GM10248 (cell line): Measurements from ENCODE around the gene ARHGAP31.
"Not testable (repeated sequence)": the region's sequence is repeated elsewhere in the genome, so short reads cannot be mapped to it uniquely, and the experiment has no call there.

ENCODE experiments used
- CTCF ChIA-PET: fragments of 300-600 bp; sonication (Branson Sonifier 250); formaldehyde crosslinking; extraction: SDS; loops from one replicate; lab custom pipeline; 2021; ENCODE audit warnings: antibody characterized with exemption; lab: Yijun Ruan, JAX
- POLR2A ChIA-PET: fragments of 350-650 bp; sonication (Branson Sonifier 250); formaldehyde crosslinking; extraction: SDS; loops from one replicate; lab custom pipeline; 2020; ENCODE audit warnings: antibody characterized with exemption; lab: Yijun Ruan, JAX
- DNase-seq: peaks from one replicate; pipeline ENCODE4 v3.0.0; 2012; ENCODE audit errors: extremely low spot score
- CTCF ChIP-seq: IDR thresholded peaks from 2 replicates; pipeline ENCODE4 v1.5.1; 2012; ENCODE audit warnings: mild to moderate bottlenecking, low read depth; ENCODE audit errors: extremely low read depth, missing control alignments, control extremely low read depth

Gene ARHGAP31

DNA sequence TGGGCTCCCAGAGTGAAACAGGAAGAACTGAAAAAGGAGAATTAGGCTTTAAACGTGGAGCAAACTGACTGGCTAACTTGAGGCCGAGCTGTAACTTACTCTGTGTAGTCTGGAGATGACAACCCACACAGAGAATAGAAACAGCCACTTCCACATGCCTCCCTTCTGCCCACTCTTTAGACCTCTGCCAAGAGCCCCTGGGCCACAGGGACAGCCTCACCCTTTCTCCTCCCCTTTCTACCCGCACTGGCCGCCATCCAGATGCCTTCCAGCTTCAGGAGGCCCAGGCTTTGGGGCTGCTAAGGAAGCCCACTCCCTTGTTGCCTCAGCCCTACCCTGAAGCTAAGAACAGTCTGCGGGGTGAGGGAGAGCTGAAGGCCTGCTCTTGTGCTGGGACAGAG, 6.8 kb downstream of the ARHGAP31 start:
- DNase-seq = no peak
- no peak for TF ChIP-seq CTCF
- CTCF ChIA-PET = interaction anchor here (0.8 to 7.2 kb wide), 5 partner anchors 9 to 53 kb away, joined by 3 to 31 read pairs (median 3); no protein-coding TSS in a partner anchor
- POLR2A ChIA-PET = interaction anchor here (0.6 kb wide), 1 partner anchor 327 kb away, joined by 3 read pairs; no protein-coding TSS in a partner anchor

DNA sequence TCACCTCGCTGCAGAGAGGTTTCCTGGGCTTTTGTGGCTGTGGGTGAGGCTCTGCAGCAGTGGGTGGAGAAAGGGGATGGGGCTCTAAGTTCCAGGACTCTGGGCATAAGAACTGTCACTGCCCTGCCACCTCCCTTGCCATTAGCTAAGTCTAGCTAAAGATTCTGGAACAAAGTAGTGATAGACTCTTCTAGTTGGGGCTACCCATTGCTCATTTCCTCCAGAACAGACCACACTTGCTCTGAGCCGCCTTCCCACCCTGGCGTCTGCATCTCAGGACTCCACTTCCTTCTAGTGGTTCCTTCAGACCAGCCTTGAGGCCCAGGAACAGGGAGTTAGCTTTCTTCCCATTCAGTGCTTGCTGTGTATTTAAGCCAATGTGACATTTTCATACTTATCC, 7.5 kb downstream of the ARHGAP31 start:
- ChIA-PET CTCF (interaction anchor here (1.7 to 7.2 kb wide), 2 partner anchors 9 to 52 kb away, joined by 5 to 31 read pairs; no protein-coding TSS in a partner anchor), POLR2A (no interaction called here)
- no peak for DNase-seq
- no peak for TF ChIP-seq CTCF

DNA sequence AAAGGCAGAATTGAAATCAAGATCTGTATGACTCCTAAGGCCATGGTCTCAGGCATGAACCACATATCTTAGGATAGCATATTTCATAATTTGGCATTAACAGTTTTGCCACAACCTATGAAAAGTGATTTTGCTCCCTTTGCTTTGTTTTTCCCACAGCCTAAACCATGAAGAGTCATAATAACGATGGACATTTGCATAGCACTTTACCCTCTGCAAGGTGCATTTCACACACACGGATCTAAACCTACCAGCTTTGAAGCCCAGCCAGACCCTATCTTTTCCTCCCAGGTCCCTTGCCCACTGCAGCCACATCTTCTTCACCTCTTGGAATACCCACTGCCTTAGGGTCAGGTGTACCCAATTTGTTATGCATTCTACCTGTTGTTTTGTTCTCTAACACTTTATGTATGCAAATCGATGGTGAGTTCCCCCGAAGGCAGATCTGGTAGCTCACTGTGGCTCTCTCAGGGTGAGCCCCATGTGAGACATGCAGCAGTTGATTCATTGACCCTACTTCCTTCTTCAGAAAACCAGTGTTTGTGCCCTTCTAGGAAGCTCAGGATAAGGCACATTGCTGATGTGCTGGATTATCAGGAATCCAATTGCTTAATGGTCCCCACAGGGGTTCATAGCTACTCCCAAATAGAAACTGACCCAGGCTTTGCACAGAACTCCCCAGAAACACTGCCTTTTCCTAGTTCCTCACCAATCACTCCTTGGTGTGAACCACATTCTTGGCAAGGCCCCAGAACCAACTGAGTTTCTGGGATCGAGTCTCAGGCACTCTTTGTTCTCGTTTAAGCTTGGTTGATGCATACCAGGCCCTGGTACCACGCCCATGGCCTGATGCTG, 8.7 kb downstream of the ARHGAP31 start:
- peak; percentile 36 for DNase-seq
- ChIA-PET POLR2A (no interaction called here), CTCF (interaction anchor here (0.9 to 2.2 kb wide), 6 partner anchors 10 to 419 kb away, joined by 3 to 8 read pairs (median 4); no protein-coding TSS in a partner anchor)
- no peak for TF ChIP-seq CTCF

- TF ChIP-seq CTCF = no peak
- CTCF ChIA-PET = interaction anchor here (1.5 to 3.0 kb wide), 4 partner anchors 10 to 28 kb away, joined by 4 to 7 read pairs (median 6); partner anchors contain the start of gene ARHGAP31
- POLR2A ChIA-PET = no interaction called here
- no peak for DNase-seq
These were observed 10.1 kb downstream of the ARHGAP31 start for GRCh38 chr3:119304201-119304713.

- CTCF ChIA-PET = interaction anchor here (0.9 to 3.0 kb wide), 7 partner anchors 9 to 64 kb away, joined by 3 to 7 read pairs (median 6); no protein-coding TSS in a partner anchor
These were observed 11.1 kb downstream of the ARHGAP31 start for GRCh38 chr3:119305286-119305685.

GRCh38 chr3:119306378-119306777, 12.2 kb downstream of the ARHGAP31 start:
- DNase-seq, POLR2A ChIA-PET: not testable (repeated sequence)
- CTCF ChIA-PET = interaction anchor here (1.1 to 3.0 kb wide), 4 partner anchors 12 to 47 kb away, joined by 5 to 6 read pairs (median 6); no protein-coding TSS in a partner anchor

More at GRCh38 chr3:119305286-119305685, 11.1 kb downstream of the ARHGAP31 start:
- TF ChIP-seq CTCF = no peak
- POLR2A ChIA-PET = no interaction called here
- no peak for DNase-seq
